Coronary artery (tissue), 2 donors: ENCODE data around the gene SNX14.
"Not testable (repeated sequence)": the region's sequence is repeated elsewhere in the genome, so short reads cannot be mapped to it uniquely, and the experiment has no call there.

Experiments used
- DNase-seq: peaks from one replicate; pipeline ENCODE4 v3.0.0-alpha.2; 2017; ENCODE audit warnings: low spot score
- H3K27ac ChIP-seq, 2 donors: fragments of 200-600 bp; sonication (generic); one replicate each; pipeline ENCODE4 v1.5.1; 2016 to 2019
- H3K4me3 ChIP-seq: fragments of 200-600 bp; sonication (generic); 2 replicates; pipeline ENCODE4 v1.5.1; 2016; ENCODE audit warnings: mild to moderate bottlenecking, moderate library complexity
- CTCF ChIP-seq: fragments of 200-600 bp; sonication (generic); IDR thresholded peaks from one replicate; pipeline ENCODE4 v1.5.1; 2019; ENCODE audit warnings: antibody characterized with exemption

Gene SNX14

GRCh38 chr6:85610182-85610895 lies 16.7 kb upstream of the SNX14 start:
- no peak for DNase-seq
- Histone ChIP-seq H3K4me3 (no peak overlapping the region), H3K27ac (no peak overlapping the region)
- TF ChIP-seq CTCF: no peak

- Histone ChIP-seq H3K4me3 (no peak overlapping the region), H3K27ac (no peak overlapping the region)
- no peak for TF ChIP-seq CTCF
- DNase-seq: no peak
Measured at GRCh38 chr6:85602100-85602499, 8.4 kb upstream of the SNX14 start.

GRCh38 chr6:85600713-85601313 lies 7.2 kb upstream of the SNX14 start:
- no peak for TF ChIP-seq CTCF
- no peak overlapping the region for H3K27ac ChIP-seq
- H3K4me3 ChIP-seq: no peak overlapping the region
- no peak for DNase-seq

- no peak for DNase-seq
- no peak for TF ChIP-seq CTCF
- Histone ChIP-seq H3K27ac (peak overlapping the region; percentile 94 to 100), H3K4me3 (peak overlapping the region; percentile 97)
Measured at GRCh38 chr6:85594197-85594930, 706 bp upstream of the SNX14 start.

- DNase-seq: no peak
- Histone ChIP-seq H3K27ac (no peak overlapping the region), H3K4me3 (peak overlapping the region; percentile 97)
- TF ChIP-seq CTCF: no peak
Measured at GRCh38 chr6:85592033-85592432, 1.6 kb downstream of the SNX14 start.

- TF ChIP-seq CTCF: no peak
- no peak overlapping the region for H3K4me3 ChIP-seq
Measured at GRCh38 chr6:85591207-85591606, 2.5 kb downstream of the SNX14 start.

GRCh38 chr6:85585741-85586140 lies 7.9 kb downstream of the SNX14 start:
- H3K4me3 ChIP-seq: no peak overlapping the region
- no peak overlapping the region for H3K27ac ChIP-seq
- no peak for DNase-seq
- no peak for TF ChIP-seq CTCF

More at GRCh38 chr6:85591207-85591606, 2.5 kb downstream of the SNX14 start:
- H3K27ac ChIP-seq: no peak overlapping the region
- no peak for DNase-seq

- not testable (repeated sequence) for H3K4me3 ChIP-seq, H3K27ac ChIP-seq, DNase-seq
Measured at GRCh38 chr6:85582832-85583231, 10.8 kb downstream of the SNX14 start.
